Measurements from ENCODE around the gene DPP6.

Gene DPP6

GRCh38 chr7:154906201-154906600, 854.0 kb downstream of the DPP6 start:
- H3K4me3 ChIP-seq (ENCODE audit: low read depth, low read length) = no peak overlapping the region
- DNase-seq (ENCODE audit: low read depth) = no peak
- TF ChIP-seq POLR2A (IDR thresholded peaks at IDR 0.05; ENCODE audit: extremely low read depth, insufficient read length) (no peak), CTCF (IDR thresholded peaks at IDR 0.05; ENCODE audit: low read depth, low read length) (no peak), MYC (IDR thresholded peaks at IDR 0.05; ENCODE audit: low read depth, low read length) (no peak)
- TF ChIP-seq, protein P1, sequence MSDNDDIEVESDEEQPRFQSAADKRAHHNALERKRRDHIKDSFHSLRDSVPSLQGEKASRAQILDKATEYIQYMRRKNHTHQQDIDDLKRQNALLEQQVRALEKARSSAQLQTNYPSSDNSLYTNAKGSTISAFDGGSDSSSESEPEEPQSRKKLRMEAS (IDR thresholded peaks at IDR 0.05; ENCODE audit: low read depth, low read length) = no peak

GRCh38 chr7:154906736-154907355, 854.6 kb downstream of the DPP6 start:
- TF ChIP-seq, protein P1 (IDR thresholded peaks at IDR 0.05; ENCODE audit: low read depth, low read length) = no peak
- no peak for TF ChIP-seq POLR2A (IDR thresholded peaks at IDR 0.05; ENCODE audit: extremely low read depth, insufficient read length)
- no peak for TF ChIP-seq MYC (IDR thresholded peaks at IDR 0.05; ENCODE audit: low read depth, low read length)
- no peak for TF ChIP-seq CTCF (IDR thresholded peaks at IDR 0.05; ENCODE audit: low read depth, low read length)
- no peak for DNase-seq (ENCODE audit: low read depth)
- no peak overlapping the region for H3K4me3 ChIP-seq (ENCODE audit: low read depth, low read length)

- no peak for TF ChIP-seq CTCF (IDR thresholded peaks at IDR 0.05; ENCODE audit: low read depth, low read length)
- no peak for TF ChIP-seq POLR2A (IDR thresholded peaks at IDR 0.05; ENCODE audit: extremely low read depth, insufficient read length)
- no peak for TF ChIP-seq MYC (IDR thresholded peaks at IDR 0.05; ENCODE audit: low read depth, low read length)
- TF ChIP-seq, protein P1 (IDR thresholded peaks at IDR 0.05; ENCODE audit: low read depth, low read length) = no peak
- DNase-seq (ENCODE audit: low read depth) = peak; percentile 75
- H3K4me3 ChIP-seq (ENCODE audit: low read depth, low read length) = peak overlapping the region; percentile 28
Observed at GRCh38 chr7:154907651-154908620, 855.7 kb downstream of the DPP6 start.

DNA sequence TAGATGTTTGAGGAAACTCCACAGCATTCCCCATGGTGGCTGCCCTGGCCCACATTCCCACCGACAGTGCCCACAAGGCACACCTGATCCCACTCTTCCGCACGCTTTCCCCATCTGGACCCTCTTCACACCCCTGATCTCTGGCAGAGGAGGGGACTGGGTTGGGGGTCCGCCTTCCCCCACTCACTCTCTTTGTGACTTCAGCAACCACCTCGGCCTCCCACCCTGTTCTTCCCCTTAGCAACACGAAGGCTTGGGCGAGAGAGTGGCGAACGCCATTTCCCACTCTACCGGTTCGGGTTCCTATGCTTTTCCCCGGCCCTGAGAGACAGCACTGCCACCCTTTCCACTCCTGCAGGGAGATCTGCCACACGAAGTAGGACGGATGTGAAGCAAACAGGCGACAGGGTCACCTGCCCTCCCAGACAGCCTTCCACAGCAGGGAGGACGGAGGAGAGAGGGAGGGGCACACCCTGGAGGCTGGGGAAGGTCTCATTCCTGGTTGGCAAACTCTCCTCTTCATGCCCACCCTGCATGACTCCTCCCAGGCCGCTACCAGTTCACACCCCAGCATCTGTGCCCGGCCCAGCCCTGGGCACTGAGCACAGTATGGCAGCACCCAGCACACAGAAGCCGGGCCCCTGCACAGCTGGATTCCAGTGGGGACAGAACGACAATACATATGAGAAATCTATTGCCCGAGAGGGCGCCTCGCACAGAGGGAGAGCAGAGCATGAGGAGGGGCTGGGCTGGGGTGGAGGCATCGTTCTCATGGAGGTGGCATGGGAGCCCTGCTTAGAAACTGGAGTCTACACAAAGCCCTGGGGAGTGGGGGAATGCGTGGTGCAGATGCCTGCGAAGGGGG, 857.3 kb downstream of the DPP6 start:
- TF ChIP-seq CTCF (IDR thresholded peaks at IDR 0.05; ENCODE audit: low read depth, low read length) = no peak
- TF ChIP-seq MYC (IDR thresholded peaks at IDR 0.05; ENCODE audit: low read depth, low read length) = no peak
- no peak for DNase-seq (ENCODE audit: low read depth)
- no peak overlapping the region for H3K4me3 ChIP-seq (ENCODE audit: low read depth, low read length)

- no peak for DNase-seq (ENCODE audit: low read depth)
- no peak overlapping the region for H3K4me3 ChIP-seq (ENCODE audit: low read depth, low read length)
- TF ChIP-seq POLR2A (IDR thresholded peaks at IDR 0.05; ENCODE audit: extremely low read depth, insufficient read length) (no peak), CTCF (IDR thresholded peaks at IDR 0.05; ENCODE audit: low read depth, low read length) (no peak), MYC (IDR thresholded peaks at IDR 0.05; ENCODE audit: low read depth, low read length) (no peak)
- TF ChIP-seq, protein P1 (IDR thresholded peaks at IDR 0.05; ENCODE audit: low read depth, low read length) = no peak
Observed at GRCh38 chr7:154910125-154910524, 857.9 kb downstream of the DPP6 start.
